ENCODE data around the gene GABBR2. TPM values are rescaled to one million over a fixed set of nuclear protein-coding genes. Genes with fewer than 3 reads are reported as not detected.

Gene GABBR2
- total and polyA plus RNA-seq, 9 of the 15 experiments (the other 6 are each of a cell fraction or from before 2014, with no cell fraction given), result 0.15 to 1.9 (median 0.32) TPM

GRCh38 chr9:98706651-98707165, 2.0 kb downstream of the GABBR2 start:
- WGBS (ENCODE audit: insufficient coverage, low coverage, missing lambda C conversion rate), result 9% methylated on average over 15 of the region's 15 CpGs
- intact Hi-C loops (cut with micrococcal nuclease) (loop anchor here (2.0 kb wide), 2 partner anchors 170 to 392 kb away; no protein-coding TSS in a partner anchor), in situ Hi-C loops (cut with MboI) (no loop called here)
- H3K79me2 ChIP-seq (ENCODE audit: control insufficient read depth, insufficient read depth, low read length), result no peaks in the 10 kb centered on the region
- peaks cover 0 to 31% of the 10 kb centered on the region in 2 experiments; a peak in 3 of 5 replicates for H3K4me1 ChIP-seq (replicated peaks in 1 of 2; ENCODE audit: control insufficient read depth in 2 of 2, insufficient read depth in 2 of 2, low read length in 2 of 2)
- no peaks in the 10 kb centered on the region for H3K36me3 ChIP-seq (ENCODE audit: control insufficient read depth, insufficient read depth, low read length)
- H4K20me1 ChIP-seq (replicated peaks; ENCODE audit: control insufficient read depth, insufficient read depth, low read length), result peaks cover 12% of the 10 kb centered on the region
- ATAC-seq (no peak), FAIRE-seq (peak; percentile 44), DNase-seq (ENCODE audit: extremely low read depth in 1 of 4, low spot score in 3 of 4) (no peak)
- no peak for TF ChIP-seq CEBPG (CRISPR knock-in tag; IDR thresholded peaks at IDR 0.05)
- TF ChIP-seq CEBPG (tag; conservative IDR thresholded peaks at IDR 0.05 in 1 of 2, IDR thresholded peaks at IDR 0.05 in 1 of 2), result peak; percentile 64 to 78
- no peak for TF ChIP-seq DACH1 (IDR thresholded peaks at IDR 0.05; ENCODE audit: partially characterized antibody)
- TF ChIP-seq, protein P1, sequence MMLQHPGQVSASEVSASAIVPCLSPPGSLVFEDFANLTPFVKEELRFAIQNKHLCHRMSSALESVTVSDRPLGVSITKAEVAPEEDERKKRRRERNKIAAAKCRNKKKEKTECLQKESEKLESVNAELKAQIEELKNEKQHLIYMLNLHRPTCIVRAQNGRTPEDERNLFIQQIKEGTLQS (IDR thresholded peaks at IDR 0.05), result peak; percentile 82
- TF ChIP-seq, protein P1 (CRISPR knock-in tag; conservative IDR thresholded peaks at IDR 0.05), result no peak
- TF ChIP-seq CEBPB (tag; IDR thresholded peaks at IDR 0.05), result peak; percentile 59
- peak overlapping the region; percentile 42; the same call in 1 of the 2 replicates for H3K4me2 ChIP-seq (ENCODE audit: insufficient read depth, low read length)
- no peaks in the 10 kb centered on the region for H3K9me3 ChIP-seq (replicated peaks; ENCODE audit: control insufficient read depth, insufficient read depth, low read depth, low read length)
- H3K27ac ChIP-seq (ENCODE audit: extremely low read depth, low read depth, low read length), result no peak overlapping the region
- ChIA-PET POLR2A (interaction anchor here (0.7 to 1.2 kb wide), 6 partner anchors 15 to 703 kb away, joined by 3 to 5 read pairs (median 3); no protein-coding TSS in a partner anchor), CTCF (ENCODE audit: low intra/inter-chr PET ratio) (interaction anchor here (1.1 to 1.4 kb wide), 2 partner anchors 391 to 783 kb away, joined by 3 to 4 read pairs; no protein-coding TSS in a partner anchor)
- H3K9ac ChIP-seq (ENCODE audit: insufficient read depth in 1 of 2, low read depth in 2 of 2, low read length in 2 of 2), result no peak overlapping the region
- BruUV-seq (replicated peaks), result no TSS peak
- H3K9me1 ChIP-seq (ENCODE audit: control insufficient read depth, insufficient read depth, low read length), result no peaks in the 10 kb centered on the region
- peaks cover 20 to 56% of the 10 kb centered on the region in 2 experiments for H3K27me3 ChIP-seq (ENCODE audit: control insufficient read depth in 2 of 2, insufficient read depth in 2 of 2, low read length in 2 of 2)
- H3K4me3 ChIP-seq, result no peak overlapping the region
- H2AFZ ChIP-seq (ENCODE audit: low read depth, low read length), result peak overlapping the region; percentile 67

All from K562 (cell line).